ENCODE data around the gene TASP1. TPM values are rescaled to one million over a fixed set of nuclear protein-coding genes. Genes with fewer than 3 reads are reported as not detected.

The TASP1 gene
- total RNA-seq, 1 experiment from 2014 or later, result 19.0 TPM

DNA sequence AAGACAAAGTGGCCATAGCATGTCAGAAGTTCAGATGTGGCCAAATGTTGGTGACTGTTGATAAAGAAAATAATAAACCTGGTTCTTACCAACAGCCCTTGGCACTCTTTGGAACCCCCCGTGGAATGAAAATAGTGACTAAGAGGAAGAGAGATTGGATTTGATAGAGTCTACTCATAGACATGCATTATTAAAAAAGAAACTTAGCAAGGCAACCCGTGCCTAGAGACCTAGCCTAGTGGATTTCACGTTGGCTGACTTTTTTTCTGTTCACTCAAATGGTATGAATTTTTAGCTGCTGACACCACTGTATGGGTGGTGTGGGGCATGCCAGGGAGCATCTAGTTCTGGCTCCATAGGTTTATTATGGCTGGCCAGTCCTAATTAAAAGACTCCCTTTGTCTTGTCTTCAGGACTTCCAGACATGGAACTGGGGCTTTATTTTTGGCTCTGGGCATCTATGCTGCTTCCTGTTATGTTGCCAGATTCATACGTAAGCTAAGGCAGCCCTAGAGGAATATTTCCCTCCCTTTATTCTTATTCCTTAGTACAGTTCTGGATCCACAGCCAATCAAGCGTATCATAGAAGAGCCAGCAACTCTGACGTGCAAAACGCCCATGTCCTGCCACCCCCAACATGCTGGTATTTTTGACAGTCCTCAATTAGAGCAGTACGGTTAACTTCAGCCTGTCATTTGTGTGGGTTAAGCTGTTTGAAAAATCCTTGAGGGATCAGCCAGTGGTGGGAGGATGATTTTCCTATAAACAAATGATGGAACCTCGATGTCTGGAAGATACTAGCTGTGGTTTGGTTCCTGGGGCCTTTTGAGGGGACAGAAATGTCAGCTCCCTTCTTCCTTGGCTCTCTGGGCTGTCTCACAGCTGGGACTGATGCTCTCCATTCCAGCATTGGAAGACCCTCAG lies 290.2 kb downstream of the TASP1 start:
- ChIA-PET CTCF (interaction anchor here (1.3 to 1.5 kb wide), 2 partner anchors 46 to 198 kb away, joined by 3 to 7 read pairs; no protein-coding TSS in a partner anchor), POLR2A (interaction anchor here (0.7 kb wide), 1 partner anchor 183 kb away, joined by 4 read pairs; no protein-coding TSS in a partner anchor)
- no peak overlapping the region for H3K27ac Mint-ChIP-seq (ENCODE audit: low read depth, unreplicated experiment)
- DNase-seq (ENCODE audit: unreplicated experiment), result no peak
- no peaks in the 10 kb centered on the region for H3K27me3 Mint-ChIP-seq (ENCODE audit: insufficient read depth, unreplicated experiment)
- no peak overlapping the region for H3K4me3 Mint-ChIP-seq (ENCODE audit: unreplicated experiment)
- BruUV-seq (replicated peaks), result no TSS peak
- TF ChIP-seq, protein P1, sequence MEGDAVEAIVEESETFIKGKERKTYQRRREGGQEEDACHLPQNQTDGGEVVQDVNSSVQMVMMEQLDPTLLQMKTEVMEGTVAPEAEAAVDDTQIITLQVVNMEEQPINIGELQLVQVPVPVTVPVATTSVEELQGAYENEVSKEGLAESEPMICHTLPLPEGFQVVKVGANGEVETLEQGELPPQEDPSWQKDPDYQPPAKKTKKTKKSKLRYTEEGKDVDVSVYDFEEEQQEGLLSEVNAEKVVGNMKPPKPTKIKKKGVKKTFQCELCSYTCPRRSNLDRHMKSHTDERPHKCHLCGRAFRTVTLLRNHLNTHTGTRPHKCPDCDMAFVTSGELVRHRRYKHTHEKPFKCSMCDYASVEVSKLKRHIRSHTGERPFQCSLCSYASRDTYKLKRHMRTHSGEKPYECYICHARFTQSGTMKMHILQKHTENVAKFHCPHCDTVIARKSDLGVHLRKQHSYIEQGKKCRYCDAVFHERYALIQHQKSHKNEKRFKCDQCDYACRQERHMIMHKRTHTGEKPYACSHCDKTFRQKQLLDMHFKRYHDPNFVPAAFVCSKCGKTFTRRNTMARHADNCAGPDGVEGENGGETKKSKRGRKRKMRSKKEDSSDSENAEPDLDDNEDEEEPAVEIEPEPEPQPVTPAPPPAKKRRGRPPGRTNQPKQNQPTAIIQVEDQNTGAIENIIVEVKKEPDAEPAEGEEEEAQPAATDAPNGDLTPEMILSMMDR (IDR thresholded peaks at IDR 0.05; ENCODE audit: unreplicated experiment), result no peak
- H3K9me3 Mint-ChIP-seq (ENCODE audit: unreplicated experiment), result peaks cover 5% of the 10 kb centered on the region
- H3K36me3 Mint-ChIP-seq (ENCODE audit: insufficient read depth, unreplicated experiment), result no peaks in the 10 kb centered on the region
- peaks cover 6% of the 10 kb centered on the region for H3K4me1 Mint-ChIP-seq (ENCODE audit: insufficient read depth, unreplicated experiment)
- intact Hi-C loops (cut with micrococcal nuclease), result no loop called here

DNA sequence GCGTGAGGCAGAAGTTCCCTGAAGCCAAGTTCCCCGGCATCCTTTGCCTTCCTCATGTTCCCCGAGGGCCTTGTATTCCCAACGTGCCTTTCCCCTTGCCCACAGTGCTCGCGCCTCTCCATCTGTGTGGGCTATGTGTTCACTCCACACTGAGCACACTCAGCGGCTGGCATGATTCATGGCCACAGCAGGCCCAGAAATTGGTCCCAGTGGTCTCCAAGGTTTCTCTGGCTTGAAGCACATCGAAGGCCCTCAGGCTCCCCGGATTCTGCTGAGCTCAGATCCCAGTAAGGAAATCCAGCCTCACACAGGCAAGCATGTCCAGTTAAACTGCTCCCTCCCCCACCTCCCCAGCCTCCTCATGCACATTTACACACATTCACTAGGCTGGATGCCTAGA lies 294.1 kb downstream of the TASP1 start:
- POLR2A ChIA-PET, result no interaction called here
- CTCF ChIA-PET, result interaction anchor here (1.0 kb wide), 1 partner anchor 10 kb away, joined by 3 read pairs; no protein-coding TSS in a partner anchor
- H3K36me3 Mint-ChIP-seq (ENCODE audit: insufficient read depth, unreplicated experiment), result no peaks in the 10 kb centered on the region
- TF ChIP-seq, protein P1 (IDR thresholded peaks at IDR 0.05; ENCODE audit: unreplicated experiment), result no peak
- no peak overlapping the region for H3K27ac Mint-ChIP-seq (ENCODE audit: low read depth, unreplicated experiment)
- no peak for DNase-seq (ENCODE audit: unreplicated experiment)
- H3K27me3 Mint-ChIP-seq (ENCODE audit: insufficient read depth, unreplicated experiment), result no peaks in the 10 kb centered on the region
- no peak overlapping the region for H3K4me3 Mint-ChIP-seq (ENCODE audit: unreplicated experiment)
- H3K4me1 Mint-ChIP-seq (ENCODE audit: insufficient read depth, unreplicated experiment), result no peaks in the 10 kb centered on the region
- H3K9me3 Mint-ChIP-seq (ENCODE audit: unreplicated experiment), result peaks cover 5% of the 10 kb centered on the region
- no TSS peak for BruUV-seq (replicated peaks)
- intact Hi-C loops (cut with micrococcal nuclease), result no loop called here

DNA sequence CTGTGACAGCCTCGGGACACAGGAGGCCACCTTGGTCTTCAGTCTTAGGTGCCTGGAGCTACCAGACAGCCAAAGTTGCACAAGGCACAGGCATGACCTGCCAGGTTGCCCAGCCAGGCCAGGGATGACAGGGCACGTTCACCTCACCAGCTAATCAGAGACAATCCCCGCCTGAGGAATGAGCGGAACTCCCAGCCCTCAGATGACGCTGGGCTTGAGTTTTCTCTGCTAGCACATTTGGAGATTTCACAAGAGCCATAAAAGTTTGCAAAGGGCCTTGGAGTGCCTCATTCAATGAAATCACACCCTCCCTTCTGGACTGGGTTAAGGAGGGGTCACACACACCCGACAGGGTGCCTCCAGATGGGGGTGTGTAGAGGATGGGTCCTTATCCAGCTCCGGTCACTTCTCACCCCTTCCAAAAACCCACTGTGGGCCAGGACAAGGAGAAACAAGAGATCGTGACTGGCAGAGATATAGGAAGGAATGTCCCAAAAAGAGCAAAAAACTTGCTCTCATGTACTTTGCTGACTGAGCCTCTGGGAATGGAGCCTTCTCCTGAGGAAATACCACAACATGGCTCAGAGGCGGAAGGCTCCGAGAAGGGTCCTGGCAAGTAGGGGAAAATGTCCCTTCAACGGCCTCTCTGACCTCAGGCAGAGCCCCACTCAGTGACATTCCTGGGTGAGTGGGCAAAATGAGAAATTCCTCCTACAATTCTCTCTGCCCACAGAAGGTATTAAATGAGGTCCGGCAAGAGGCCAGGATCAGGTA lies 296.1 kb downstream of the TASP1 start:
- intact Hi-C loops (cut with micrococcal nuclease), result no loop called here
- CTCF ChIA-PET, result interaction anchor here (0.6 to 2.8 kb wide), 9 partner anchors 8 to 477 kb away, joined by 3 to 12 read pairs (median 4); no protein-coding TSS in a partner anchor
- Mint-ChIP-seq H3K27me3 (ENCODE audit: insufficient read depth, unreplicated experiment) (no peaks in the 10 kb centered on the region), H3K4me1 (ENCODE audit: insufficient read depth, unreplicated experiment) (no peaks in the 10 kb centered on the region), H3K27ac (ENCODE audit: low read depth, unreplicated experiment) (no peak overlapping the region), H3K4me3 (ENCODE audit: unreplicated experiment) (no peak overlapping the region), H3K36me3 (ENCODE audit: insufficient read depth, unreplicated experiment) (no peaks in the 10 kb centered on the region), H3K9me3 (ENCODE audit: unreplicated experiment) (peaks cover 5% of the 10 kb centered on the region)
- BruUV-seq (replicated peaks), result no TSS peak
- POLR2A ChIA-PET, result interaction anchor here (0.5 kb wide), 1 partner anchor 12 kb away, joined by 3 read pairs; no protein-coding TSS in a partner anchor
- DNase-seq (ENCODE audit: unreplicated experiment), result no peak
- TF ChIP-seq, protein P1 (IDR thresholded peaks at IDR 0.05; ENCODE audit: unreplicated experiment), result no peak
